T-helper 1 cell treated with Interleukin-12 subunit alpha and Interleukin-12 subunit beta and Interleukin-4 antibody, amounts not matched to agents 30 ng/mL and 1 ng/mL, for 36 hours (primary cell): ENCODE measurements around the gene NF1. TPM values are rescaled to one million over a fixed set of nuclear protein-coding genes. Genes with fewer than 3 reads are reported as not detected.
"Not testable (repeated sequence)": the region's sequence is repeated elsewhere in the genome, so short reads cannot be mapped to it uniquely, and the experiment has no call there.

Experiments used
- intact Hi-C: fragments of 100-400 bp; cut with micrococcal nuclease; formaldehyde crosslinking; loops from one replicate; pipeline ENCODE4 v1.15.1; 2024
- total RNA-seq: library from RNA; stranded (reverse); gene quantifications from 2 replicates; pipeline ENCODE4 v1.2.3, GENCODE V29; 2022

Gene NF1
- total RNA-seq, 1 donor from 2014 or later: 24.0 TPM

DNA sequence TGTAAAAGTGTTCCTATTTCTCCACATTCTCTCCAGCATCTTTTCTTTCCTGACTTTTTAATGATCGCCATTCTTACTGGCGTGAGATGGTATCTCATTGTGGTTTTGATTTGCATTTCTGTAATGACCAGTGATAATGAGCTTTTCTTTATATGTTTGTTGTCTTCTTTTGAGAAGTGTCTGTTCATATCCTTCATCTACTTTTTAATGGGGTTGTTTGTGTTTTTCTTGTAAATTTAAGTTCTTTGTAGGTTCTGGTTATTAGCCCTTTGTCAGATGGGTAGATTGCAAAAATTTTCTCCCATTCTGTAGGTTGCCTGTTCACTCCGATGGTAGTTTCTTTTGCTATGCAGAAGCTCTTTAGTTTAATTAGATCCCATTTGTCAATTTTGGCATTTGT is 81.4 kb downstream of the NF1 start:
- intact Hi-C loops: not testable (repeated sequence)

DNA sequence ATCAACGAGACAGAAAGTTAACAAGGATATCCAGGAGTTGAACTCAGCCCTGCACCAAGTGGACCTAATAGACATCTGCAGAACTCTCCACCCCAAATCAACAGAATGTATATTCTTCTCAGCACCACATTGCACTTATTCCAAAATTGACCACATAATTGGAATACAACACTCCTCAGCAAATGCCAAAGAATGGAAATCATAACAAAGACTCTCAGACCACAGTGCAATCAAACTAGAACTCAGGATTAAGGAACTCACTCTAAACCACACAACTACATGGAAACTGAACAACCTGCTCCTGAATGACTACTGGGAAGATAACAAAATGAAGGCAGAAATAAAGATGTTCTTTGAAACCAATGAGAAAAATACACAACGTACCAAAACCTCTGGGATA is 84.2 kb downstream of the NF1 start:
- intact Hi-C loops: not testable (repeated sequence)

DNA sequence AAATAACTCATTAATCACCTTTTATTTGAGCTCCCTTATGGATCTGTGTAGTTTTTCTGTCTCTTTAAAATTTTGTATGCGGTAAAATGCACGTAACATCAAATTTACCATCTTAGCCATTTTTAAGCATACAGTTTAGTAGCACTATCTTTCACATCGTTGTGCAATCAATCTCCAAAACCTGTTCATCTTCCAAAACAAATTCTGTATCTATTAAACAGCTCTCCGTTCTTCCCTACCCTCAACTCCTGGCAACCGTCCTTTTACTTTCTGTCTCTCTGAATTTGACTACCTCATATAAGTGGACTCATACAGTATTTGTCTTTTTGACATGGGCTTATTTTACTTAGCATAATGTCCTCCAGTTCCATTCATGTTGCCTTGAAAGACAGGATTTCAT is 100.5 kb downstream of the NF1 start:
- intact Hi-C loops: no loop called here

DNA sequence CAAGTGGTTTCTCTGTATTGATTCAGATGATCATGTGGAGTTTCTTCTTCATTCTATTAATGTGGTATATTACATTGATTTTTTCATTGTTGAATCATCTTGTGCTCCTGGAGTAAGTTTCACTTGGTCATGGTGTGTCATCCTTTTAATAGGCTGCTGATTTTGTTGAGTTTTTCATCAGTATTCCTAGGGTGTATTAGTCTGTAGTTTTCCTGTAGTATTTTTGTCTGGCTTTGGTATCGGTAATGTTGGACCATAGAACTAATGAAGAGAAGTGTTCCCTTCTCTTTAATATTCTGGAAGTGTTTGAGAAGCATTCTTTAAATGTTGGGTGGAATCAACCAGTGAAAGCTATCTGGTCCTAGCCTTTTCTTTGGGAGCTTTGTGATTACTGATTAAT is 103.2 kb downstream of the NF1 start:
- intact Hi-C loops: no loop called here

DNA sequence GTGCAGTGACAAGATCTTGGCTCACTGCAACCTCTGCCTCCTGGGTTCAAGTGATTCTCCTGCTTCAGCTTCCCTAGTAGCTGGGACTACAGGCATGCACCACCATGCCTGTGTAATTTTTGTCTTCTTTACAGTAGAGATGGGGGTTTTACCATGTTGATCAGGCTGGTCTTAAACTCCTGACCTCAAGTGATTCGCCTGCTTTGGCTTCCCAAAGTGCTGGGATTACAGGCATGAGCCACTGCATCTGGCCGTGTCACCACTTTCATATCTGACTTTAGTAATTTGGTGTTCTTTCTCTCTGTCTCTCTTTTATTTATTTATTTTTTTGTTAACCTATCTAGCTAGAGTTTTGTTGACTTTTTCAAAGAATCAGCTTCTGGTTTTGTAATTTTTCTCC is 103.9 kb downstream of the NF1 start:
- intact Hi-C loops: not testable (repeated sequence)

DNA sequence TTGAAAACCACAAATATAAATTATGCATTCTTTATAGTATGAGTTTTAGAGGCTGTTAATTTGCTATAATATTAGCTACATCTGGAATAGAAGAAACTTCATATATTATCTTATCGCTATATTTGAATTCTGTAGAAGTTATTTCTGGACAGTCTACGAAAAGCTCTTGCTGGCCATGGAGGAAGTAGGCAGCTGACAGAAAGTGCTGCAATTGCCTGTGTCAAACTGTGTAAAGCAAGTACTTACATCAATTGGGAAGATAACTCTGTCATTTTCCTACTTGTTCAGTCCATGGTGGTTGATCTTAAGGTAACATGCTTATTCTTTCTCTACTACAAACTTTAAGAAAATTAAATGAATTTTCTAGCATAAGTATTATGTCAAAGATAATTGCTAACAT is 105.5 kb downstream of the NF1 start:
- intact Hi-C loops: no loop called here

DNA sequence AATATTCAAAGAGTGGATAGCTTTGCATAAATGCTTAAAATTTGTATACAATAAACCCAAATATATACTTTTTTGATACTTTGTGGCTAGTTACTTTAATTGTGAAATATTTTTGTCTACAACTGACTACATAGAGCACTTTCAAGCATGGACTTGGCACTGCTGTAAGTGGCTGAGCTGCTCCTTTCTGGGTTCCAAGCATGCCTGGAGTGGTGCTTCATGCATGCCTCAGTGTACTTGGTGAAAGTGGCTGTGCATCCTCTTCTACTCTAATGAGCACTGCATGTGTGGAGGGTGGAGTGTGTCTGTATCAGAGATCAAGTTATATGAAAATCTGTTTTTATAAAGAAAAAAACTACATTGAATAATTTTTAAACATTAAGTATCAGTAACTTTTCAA is 108.2 kb downstream of the NF1 start:
- intact Hi-C loops: no loop called here

DNA sequence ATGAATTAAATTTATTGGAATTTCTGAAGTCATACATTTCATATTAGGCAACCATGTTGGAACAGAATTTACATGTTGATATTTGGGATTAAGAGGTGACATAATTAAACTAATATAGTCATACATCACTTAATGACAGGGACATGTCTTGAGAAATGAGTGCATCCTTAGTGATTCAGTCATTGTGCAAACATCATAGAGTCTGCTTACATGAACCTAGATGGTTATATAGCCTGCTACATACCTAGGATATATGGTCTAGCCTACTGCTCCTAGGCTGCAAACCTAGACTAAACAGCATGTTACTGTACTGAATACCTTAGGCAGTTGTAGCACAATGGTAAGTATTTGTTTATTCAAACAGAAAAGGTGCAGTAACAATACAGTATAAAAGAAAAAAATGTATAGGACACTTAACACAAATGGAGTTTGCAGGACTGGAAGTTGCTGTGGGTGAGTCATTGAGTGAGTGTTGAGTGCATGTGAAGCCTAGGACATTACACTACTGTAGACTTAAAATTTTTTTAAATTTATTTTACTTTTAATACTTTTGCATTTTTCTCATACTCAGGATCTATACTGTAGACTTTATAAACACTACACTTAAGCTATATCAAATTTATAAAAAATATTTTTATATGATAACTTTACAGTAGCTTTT is 116.7 kb downstream of the NF1 start:
- intact Hi-C loops: no loop called here

DNA sequence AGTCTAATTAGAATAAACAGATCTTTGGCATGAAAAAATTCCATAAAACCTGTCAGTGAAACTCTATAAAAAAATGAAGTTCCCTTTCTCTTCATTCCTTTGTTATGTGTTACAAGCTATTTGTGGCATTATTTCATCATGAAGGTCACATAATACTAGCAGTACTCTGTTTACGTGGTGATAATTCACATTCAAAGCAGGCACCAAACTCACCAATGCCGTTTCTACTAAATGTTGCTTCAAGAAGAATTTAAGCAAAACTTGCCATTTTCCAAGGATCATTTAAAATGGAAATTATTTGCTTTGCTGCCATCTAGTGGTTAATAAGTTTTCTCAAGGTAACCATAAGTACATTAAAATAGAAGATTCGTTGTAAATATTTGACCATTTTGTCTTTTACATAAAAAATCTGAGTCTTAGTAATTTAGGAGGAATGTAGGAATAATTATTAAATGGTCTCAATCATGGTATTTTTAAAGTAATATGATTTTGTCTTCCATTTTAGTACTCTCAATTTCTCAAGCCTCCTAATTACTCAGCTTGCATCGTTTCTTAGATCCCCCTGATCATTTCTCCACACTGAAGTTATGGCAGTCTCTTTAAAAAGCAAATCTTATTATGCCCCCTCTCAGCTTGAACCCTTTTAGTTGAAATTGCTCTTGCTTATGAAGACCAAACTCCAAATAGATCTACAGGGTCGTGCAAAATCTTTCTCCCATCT is 121.4 kb downstream of the NF1 start:
- intact Hi-C loops: loop anchor here (1.0 to 2.0 kb wide), 4 partner anchors 157 to 309 kb away; partner anchors contain the start of gene TEFM

DNA sequence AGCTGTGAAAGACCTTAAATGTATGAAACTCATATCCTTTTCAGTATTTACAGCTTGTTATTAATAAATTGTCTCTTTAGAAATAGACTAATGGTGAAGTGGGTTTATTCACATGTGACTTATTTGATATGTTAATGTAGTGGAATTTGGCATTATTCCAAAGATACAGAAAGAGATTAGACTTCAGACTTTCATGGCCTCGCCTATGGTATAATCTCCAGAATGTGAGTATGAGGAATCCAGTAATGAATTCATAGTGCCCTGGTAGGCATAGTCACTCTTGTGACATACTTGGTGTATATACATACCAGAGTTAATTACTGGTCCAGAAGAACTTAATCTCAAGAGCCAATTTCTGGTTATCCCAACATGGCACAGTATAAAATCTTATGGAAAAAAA is 129.6 kb downstream of the NF1 start:
- intact Hi-C loops: no loop called here

DNA sequence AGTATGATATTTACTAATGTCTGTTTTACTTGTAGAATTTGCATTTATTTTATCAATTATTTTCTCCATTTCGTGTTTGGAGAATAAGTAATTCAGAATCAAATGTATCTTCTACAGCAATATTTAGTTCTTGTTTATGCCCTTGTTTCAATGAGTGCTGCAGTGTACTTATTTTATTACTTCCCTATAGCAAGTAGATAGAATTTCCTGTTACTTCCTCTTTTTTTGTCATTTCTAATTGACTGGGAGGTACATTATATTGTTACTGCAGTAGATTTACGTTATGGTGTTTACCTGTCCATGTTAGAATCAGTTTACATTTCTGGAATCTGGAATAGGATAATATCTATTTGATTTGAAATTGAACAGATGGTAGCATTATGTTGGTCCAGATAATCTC is 131.1 kb downstream of the NF1 start:
- intact Hi-C loops: no loop called here

DNA sequence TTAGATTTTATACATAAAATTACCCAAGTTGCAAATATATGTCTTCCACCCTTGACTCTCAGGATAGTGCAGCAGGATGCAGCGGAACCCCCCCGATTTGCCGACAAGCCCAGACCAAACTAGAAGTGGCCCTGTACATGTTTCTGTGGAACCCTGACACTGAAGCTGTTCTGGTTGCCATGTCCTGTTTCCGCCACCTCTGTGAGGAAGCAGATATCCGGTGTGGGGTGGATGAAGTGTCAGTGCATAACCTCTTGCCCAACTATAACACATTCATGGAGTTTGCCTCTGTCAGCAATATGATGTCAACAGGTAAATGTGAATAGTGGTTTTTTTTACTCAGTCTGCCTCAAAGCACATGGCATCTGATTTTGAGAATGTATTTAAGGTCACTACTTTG is 131.6 kb downstream of the NF1 start:
- intact Hi-C loops: no loop called here

DNA sequence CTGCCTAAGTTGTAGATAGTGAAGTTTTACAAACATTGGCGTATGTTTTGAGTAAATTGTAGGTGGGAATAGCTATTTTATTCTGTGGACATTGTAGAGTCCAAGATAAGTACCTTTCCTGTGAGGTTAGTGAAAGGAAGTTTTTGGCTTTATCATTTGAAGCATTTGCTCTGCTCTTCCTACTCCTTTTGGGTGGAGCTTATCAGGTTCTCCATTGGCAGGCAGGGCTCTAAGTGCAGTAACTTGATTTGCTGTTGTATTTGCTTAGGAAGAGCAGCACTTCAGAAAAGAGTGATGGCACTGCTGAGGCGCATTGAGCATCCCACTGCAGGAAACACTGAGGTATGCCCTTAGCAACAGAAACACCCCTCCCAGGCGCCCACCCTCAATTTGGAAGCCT is 132.2 kb downstream of the NF1 start:
- intact Hi-C loops: no loop called here

DNA sequence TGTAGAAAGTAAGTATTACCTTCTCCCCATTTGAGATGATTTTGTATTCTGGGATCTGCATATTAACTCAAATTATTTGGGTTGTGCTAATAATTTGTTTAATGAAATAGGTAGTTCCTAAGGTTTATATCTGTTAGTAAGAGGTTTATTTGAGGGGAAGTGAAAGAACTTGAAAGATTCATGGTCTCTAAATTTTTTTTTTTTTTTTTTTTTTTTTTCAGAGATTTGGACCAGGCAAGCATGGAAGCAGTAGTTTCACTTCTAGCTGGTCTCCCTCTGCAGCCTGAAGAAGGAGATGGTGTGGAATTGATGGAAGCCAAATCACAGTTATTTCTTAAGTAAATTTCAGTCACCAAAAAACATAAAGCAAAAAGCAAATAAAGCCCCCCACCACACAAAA is 137.1 kb downstream of the NF1 start:
- intact Hi-C loops: no loop called here

DNA sequence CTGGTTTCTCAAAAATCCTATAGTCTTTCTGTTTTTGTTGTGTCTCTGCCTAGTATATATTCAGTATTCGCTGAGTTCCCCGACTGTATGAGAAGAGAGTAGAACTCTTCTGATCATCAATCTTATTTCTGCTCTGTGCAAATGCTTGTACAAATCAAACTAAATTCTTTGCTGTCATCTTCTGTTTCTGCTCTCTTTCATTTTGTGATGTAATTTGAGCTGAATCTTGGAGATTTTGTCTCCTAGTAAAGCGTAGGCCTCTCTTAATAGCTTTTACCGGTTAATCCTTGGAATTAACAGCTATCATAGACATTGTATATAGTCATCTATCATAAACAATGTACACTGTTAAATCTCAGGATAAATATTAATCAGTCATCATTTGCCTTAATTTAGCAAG is 140.3 kb downstream of the NF1 start:
- intact Hi-C loops: no loop called here

DNA sequence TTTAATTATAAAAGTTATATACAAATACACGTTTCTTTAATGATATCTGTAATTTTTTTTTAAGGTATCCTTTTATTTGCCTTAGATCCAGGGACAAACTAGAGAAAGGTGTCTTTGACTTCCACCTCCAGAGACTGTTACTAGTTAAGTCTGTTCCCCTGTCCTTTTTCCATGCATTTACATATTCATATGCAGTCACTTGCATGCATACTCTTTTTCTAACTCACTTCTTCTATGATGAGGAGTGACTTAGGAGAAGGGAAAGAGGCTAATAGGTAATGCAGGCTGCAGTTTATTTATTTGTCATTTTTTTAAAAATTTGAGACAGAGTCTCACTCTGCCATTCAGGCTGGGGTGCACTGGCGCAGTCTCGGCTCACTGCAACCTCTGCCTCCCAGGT is 141.4 kb downstream of the NF1 start:
- intact Hi-C loops: no loop called here

DNA sequence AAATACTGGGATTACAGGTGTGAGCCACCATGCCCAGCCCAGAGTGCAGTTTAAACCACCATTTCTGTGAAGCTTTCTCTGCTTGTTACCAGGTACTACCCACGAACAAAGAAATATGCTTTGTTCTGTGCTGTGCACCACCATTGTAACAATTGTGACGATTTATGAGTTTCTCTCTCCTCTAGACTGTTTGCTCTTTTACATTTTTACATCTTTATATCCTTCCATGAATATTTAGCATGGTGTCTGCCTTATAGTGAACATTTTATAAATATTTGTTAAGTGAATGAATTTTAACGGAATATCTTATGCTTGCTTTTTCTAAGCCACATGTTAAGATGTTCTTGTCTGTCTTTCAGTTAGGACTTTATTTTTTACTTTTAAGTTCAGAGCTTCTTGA is 141.9 kb downstream of the NF1 start:
- intact Hi-C loops: no loop called here

DNA sequence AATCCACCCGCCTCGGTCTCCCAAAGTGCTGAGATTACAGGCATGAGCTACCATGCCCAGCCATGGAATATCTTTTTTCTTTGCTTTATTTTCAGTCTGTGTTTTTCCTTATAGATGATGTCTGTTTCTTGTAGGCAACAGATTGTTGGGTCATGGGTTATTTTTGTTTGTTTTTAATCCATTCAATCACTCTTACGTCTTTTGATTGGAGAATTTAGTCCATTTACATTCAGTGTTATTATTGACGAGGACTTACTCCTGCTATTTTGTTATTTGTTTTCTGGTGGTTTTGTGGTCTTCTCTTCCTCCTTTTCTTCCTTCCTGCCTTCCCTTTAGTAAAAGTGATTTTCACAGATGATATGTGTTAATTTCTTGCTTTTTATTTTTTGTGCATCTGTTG is 146.3 kb downstream of the NF1 start:
- intact Hi-C loops: no loop called here

DNA sequence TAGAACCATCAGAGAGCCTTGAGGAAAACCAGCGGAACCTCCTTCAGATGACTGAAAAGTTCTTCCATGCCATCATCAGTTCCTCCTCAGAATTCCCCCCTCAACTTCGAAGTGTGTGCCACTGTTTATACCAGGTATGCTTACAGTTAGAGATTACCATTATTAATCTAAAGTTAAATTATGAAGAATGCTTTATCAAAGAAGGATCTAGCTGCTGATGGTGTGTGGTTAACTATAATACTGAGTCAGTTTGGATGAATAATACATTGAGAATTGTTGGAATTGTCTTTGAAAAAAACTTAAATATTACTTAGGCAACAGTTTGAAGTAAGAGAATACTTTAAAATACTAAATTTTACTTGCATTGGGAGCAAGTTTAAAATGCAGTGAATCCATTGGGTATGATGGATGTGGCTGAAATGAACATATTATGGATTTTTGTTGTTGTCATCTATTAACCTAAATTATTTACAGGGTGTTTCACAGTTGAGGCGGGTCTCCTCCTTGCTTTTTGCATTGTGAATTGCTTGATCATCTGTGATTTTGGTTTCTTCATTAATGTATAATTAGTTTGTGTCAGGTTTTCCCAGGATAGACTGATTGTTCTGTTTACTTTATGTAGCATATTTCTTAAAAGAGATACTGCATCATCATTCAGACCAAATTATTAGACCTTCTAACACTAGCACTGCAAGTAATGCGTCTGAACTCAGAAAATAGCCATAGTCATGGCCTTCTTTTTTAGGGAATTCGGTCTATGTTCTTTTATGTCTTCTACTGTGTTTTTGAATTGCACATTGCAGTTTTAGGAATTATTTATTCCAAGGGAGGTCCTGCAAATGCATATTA is 154.4 kb downstream of the NF1 start:
- intact Hi-C loops: no loop called here

DNA sequence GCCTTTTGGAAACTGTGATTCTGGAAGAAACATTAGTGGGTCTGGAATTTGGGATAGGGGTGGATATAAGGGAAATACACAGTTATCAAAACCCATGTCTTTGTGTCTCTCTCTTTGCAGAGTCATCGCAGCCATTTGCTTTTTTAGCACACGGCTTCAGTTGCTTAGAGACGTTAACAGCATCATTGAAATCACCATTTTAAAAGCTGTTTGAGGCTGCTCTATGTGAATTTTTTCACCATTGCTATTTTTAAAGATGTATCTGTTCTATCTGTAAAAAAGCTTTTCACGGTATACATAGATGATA is 155.0 kb downstream of the NF1 start:
- intact Hi-C loops: no loop called here

DNA sequence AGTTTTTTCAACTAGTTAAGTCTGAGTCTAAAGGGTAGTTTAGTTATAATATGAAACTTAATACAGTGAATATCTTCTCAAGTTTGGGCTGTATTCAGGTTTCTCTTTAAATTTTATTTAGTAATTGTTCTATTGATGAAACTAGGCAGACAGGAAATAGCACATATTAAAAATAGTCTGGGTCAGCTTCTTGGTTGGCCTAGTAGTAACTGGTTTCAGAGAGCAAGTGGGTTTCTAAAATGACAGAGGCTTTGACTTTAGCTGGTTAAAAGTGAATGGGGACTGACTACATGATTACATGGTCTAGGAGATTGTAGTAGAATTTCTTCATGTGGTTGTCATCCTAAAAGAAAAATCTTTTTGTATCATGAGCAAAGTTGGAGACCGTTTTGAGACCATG is 155.5 kb downstream of the NF1 start:
- intact Hi-C loops: no loop called here

DNA sequence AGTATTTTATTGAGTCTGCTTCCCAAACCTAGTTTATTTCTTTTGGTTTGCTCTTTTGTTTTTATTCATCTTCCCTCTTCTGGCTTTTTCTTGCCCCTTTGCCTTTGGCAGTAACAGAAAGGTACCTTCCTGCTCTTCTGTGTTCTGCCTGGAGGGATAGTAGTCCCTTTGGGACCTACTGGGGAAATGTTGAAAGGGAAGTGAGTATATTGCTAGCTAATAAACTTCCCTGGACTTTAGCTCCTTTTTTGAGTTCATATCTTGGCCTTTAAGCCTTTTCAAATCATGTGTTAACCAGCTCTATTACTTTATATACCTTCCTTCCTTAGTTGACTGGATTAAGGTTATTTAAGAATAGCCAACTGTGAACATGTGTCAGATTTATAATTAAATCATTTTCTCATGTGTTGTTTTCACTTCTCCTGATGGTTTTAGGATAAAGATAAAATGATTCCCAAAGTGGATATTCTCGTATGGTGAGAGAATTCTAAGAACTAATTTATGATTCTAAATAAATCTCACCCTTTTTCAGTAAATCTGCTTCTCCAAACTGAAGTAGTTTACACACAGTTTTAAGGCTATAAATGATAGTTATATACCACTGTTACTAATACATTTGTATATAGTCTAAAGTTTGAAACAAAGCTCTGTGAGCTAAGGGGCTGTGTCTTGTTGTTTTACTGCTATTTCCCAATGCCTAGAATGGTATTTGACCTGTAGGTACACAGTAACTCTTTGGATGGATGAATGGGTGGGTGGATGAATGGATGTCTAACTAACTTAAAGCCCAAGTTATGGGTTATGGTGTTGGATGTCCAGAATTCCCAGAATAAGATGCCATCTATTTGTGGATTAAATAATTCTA is 156.6 kb downstream of the NF1 start:
- intact Hi-C loops: no loop called here
